GM18517 (cell line): ENCODE data around the gene CCNL2.

Source experiments
- ATAC-seq: cut with Tn5 transposase; IDR thresholded peaks from one replicate; pipeline ENCODE4 v1.9.1; 2021; ENCODE audit warnings: mild to moderate bottlenecking, moderate library complexity; ENCODE audit not compliant: unreplicated experiment

CCNL2 gene

GRCh38 chr1:1358433-1359271, 40.5 kb downstream of the CCNL2 start, which contains the start of gene MXRA8:
Gene MXRA8 (minus strand): TSS chr1:1358555. CDS start chr1:1358504, 51 bp downstream.
- ATAC-seq: no peak

GRCh38 chr1:1357871-1358432, 41.2 kb downstream of the CCNL2 start:
- ATAC-seq: no peak

GRCh38 chr1:1356796-1357401, 42.2 kb downstream of the CCNL2 start:
- no peak for ATAC-seq

- ATAC-seq: no peak
These were observed 42.9 kb downstream of the CCNL2 start for GRCh38 chr1:1356166-1356795.

GRCh38 chr1:1355416-1355815, 43.7 kb downstream of the CCNL2 start:
- ATAC-seq: no peak

GRCh38 chr1:1354271-1355247, 44.6 kb downstream of the CCNL2 start:
- ATAC-seq: no peak

- ATAC-seq: no peak
These were observed 45.6 kb downstream of the CCNL2 start for GRCh38 chr1:1353389-1354151.

GRCh38 chr1:1352786-1353388, 46.2 kb downstream of the CCNL2 start:
- no peak for ATAC-seq

GRCh38 chr1:1351511-1352427, 47.4 kb downstream of the CCNL2 start:
- no peak for ATAC-seq

- no peak for ATAC-seq
These were observed 49.7 kb downstream of the CCNL2 start, which contains the start of gene DVL1 for GRCh38 chr1:1349256-1350012. Gene DVL1 (minus strand): TSS chr1:1349418. CDS start chr1:1349065, 353 bp downstream.

- no peak for ATAC-seq
These were observed 50.5 kb downstream of the CCNL2 start for GRCh38 chr1:1348420-1349255.

- ATAC-seq: no peak
These were observed 51.3 kb downstream of the CCNL2 start for GRCh38 chr1:1347663-1348419.

- no peak for ATAC-seq
These were observed 52.0 kb downstream of the CCNL2 start for GRCh38 chr1:1347026-1347595.

- no peak for ATAC-seq
These were observed 52.6 kb downstream of the CCNL2 start for GRCh38 chr1:1346501-1346890.

- no peak for ATAC-seq
These were observed 53.2 kb downstream of the CCNL2 start for GRCh38 chr1:1345860-1346500.
